GM10266 (cell line): ENCODE results near the gene VCAN.

Experiments used
- DNase-seq: peaks from one replicate; pipeline ENCODE4 v3.0.0; 2012; ENCODE audit errors: extremely low spot score
- TF ChIP-seq, protein P1 (sequence below): IDR thresholded peaks from 2 replicates; pipeline ENCODE4 v1.5.1; 2012; ENCODE audit warnings: mild to moderate bottlenecking, low read depth; ENCODE audit not compliant: control insufficient read depth, insufficient read depth; ENCODE audit errors: missing control alignments

VCAN gene

DNA sequence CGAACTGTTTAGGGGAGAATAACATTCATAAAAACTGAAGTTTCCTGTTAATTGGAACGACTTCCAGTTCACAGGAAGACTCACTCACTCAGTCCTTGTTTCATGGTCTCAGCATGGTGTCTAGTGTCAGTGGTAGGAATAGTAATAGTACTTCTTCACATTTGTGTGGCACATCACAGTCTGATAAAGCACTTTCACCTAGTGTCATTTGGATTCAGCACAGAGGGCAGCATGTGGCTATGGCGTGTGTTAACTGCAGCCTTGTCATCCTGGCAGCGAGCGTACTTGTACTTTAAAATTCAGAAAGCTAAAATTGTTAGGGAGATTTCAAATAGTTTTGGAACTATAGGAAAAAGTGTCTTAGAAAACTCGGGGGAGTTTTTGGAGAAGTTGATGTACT is 72.4 kb downstream of the VCAN start:
- DNase-seq, result no peak
- TF ChIP-seq, protein P1, sequence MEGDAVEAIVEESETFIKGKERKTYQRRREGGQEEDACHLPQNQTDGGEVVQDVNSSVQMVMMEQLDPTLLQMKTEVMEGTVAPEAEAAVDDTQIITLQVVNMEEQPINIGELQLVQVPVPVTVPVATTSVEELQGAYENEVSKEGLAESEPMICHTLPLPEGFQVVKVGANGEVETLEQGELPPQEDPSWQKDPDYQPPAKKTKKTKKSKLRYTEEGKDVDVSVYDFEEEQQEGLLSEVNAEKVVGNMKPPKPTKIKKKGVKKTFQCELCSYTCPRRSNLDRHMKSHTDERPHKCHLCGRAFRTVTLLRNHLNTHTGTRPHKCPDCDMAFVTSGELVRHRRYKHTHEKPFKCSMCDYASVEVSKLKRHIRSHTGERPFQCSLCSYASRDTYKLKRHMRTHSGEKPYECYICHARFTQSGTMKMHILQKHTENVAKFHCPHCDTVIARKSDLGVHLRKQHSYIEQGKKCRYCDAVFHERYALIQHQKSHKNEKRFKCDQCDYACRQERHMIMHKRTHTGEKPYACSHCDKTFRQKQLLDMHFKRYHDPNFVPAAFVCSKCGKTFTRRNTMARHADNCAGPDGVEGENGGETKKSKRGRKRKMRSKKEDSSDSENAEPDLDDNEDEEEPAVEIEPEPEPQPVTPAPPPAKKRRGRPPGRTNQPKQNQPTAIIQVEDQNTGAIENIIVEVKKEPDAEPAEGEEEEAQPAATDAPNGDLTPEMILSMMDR, result no peak

DNA sequence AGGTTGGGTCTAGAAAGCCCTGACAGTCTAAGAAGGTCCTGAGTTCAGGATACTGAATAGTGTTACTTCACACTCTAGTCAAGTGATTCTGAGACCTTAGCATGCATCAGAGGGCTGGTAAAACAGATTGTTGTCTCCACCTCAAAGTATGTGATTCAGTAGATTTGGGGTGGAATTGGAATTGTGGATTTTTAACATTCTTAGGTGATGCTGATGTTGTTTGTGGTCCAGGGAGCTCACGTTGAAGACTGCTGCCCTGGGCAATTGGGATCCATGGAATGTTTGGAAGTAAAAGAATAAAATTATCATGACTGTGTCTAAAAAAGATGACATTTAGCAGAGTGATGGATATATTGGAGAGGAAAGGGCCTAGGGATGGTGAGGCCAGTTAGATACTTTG is 75.6 kb downstream of the VCAN start:
- TF ChIP-seq, protein P1, result no peak
- no peak for DNase-seq

DNA sequence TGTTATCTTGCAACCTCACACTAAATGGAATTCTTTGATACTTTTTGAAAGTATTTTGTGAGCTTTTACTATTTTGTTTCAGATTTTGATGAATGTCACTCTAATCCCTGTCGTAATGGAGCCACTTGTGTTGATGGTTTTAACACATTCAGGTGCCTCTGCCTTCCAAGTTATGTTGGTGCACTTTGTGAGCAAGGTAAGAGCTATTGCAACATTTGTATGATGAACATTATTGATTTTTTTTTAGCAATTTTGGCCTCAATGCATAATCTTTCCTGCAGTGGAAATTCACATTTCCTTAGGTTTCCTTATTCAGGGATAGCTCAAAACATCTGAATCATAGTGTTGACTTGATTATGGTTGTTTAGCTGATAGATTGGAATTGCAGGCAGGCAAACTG is 76.3 kb downstream of the VCAN start:
- TF ChIP-seq, protein P1, result no peak
- DNase-seq, result no peak

DNA sequence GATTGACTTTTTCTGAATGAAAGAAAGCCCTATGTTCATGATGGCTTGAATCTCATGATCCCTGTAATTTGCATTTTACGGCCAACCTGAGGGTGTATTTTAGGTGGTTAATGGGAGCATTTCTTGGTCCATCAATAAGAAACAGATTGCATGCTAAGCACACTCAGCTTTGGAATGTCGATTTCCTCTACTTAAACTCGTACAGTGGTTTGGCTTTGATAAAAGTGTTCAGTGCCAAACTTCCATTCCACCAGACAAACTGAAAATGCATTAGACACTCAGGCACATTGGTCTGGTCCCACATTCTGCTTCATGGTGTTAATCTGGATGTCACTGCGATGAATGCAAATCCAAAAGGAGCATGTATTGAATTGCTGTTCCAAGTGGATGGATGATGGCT is 77.0 kb downstream of the VCAN start:
- no peak for DNase-seq
- TF ChIP-seq, protein P1, result no peak

DNA sequence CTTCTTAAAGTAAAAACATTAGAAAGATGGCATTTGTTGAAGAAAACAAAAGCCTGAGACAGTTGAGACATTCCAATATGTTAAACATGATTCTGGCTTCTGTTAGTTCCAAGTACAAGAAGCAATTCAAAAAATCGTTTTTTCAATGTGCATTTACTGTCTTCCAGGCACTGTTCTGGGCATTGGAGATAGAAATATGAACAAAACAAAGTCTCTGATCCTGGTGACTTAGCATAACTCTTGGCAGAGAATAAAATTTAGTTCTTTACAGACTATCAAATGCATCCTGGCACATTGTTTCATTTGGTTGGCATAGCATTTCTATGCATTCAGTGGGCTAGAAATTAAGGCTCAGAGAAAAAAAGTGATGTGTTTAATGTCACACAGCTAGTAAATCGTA is 77.5 kb downstream of the VCAN start:
- no peak for DNase-seq
- TF ChIP-seq, protein P1, result no peak

DNA sequence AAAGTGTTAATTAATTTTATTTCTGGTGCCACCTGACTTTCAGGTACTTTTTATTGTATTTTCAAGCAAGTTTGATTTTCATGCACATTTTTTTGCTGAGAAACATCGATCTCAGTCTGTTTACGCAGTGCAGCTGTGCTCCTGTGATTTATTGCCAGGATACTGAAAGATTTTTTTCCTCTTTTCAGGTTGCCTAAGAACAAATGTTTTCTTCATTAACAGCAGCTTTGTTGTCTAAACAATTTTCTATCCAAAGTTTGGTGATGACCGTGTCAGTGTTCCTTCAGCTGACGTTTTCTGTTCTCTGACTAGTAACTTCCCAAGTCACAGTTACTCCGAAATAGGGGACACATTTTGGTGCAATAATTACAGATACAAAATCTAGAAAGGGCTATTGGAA is 78.1 kb downstream of the VCAN start:
- DNase-seq, result no peak
- TF ChIP-seq, protein P1, result no peak

DNA sequence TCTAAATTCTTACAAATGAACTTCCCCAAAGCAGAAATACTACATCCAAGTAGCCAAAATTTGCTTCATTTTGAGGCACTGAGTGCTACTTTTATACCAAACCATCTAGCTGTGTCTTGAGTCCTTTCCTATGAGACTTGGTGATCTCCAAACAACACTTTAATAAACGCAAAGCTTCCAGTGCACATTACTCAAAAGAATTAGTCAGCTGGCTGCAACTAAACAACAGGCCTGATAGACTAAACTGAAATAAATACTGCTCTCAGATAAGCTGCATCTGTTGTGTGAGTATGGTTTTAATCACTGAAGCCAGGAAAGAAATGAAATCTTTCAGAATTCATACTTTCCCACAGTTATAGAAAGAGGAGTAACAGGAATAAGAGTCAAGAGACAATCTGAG is 80.3 kb downstream of the VCAN start:
- no peak for DNase-seq
- TF ChIP-seq, protein P1, result no peak
